ENCODE data around the gene LIPK.
A peak's percentile ranks its signal among the peaks of the same experiment; 100 is the strongest.

The LIPK gene

DNA sequence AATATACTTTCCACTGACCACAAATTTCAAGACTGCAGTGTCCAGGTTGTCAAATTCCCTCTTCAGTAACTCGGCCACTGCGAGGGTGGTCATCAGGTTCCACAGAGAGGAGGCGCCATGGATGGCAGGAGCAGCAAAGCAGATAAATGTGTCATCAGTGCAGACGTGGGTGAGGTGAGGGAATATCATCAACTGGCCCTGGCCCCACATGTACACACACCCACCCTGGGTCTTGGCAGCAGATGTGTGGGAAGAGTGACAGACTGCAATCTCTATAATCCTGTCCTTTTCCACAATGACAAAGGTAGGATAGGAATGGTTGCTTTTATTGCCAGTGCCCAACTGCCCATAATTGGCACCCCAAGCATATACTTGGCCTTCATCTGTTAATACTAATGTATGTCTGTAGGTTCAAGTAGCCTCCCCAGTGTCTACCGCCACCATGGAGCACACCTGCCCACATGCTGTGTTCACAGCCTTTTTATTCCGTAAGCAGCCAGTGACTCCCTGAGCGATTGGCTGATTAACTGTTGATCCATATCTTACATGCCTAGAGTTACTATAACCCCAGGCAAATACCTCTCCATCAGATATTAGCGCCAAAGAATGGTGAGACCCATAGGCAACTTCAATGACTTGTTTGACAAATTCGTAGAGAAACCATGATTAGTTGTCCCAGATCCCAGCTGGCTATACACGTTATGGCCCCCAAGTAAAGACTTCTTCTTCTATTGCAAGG is 80.2 kb downstream of the LIPK start:
- H3K4me1 ChIP-seq (ENCODE audit: control insufficient read depth in 1 of 2, insufficient read depth in 1 of 2, low read depth in 1 of 2, low read length in 1 of 2): no peaks in the 10 kb centered on the region
- H3K36me3 ChIP-seq: no peaks in the 10 kb centered on the region
- TF ChIP-seq, protein P1, sequence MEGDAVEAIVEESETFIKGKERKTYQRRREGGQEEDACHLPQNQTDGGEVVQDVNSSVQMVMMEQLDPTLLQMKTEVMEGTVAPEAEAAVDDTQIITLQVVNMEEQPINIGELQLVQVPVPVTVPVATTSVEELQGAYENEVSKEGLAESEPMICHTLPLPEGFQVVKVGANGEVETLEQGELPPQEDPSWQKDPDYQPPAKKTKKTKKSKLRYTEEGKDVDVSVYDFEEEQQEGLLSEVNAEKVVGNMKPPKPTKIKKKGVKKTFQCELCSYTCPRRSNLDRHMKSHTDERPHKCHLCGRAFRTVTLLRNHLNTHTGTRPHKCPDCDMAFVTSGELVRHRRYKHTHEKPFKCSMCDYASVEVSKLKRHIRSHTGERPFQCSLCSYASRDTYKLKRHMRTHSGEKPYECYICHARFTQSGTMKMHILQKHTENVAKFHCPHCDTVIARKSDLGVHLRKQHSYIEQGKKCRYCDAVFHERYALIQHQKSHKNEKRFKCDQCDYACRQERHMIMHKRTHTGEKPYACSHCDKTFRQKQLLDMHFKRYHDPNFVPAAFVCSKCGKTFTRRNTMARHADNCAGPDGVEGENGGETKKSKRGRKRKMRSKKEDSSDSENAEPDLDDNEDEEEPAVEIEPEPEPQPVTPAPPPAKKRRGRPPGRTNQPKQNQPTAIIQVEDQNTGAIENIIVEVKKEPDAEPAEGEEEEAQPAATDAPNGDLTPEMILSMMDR (IDR thresholded peaks at IDR 0.05): no peak

DNA sequence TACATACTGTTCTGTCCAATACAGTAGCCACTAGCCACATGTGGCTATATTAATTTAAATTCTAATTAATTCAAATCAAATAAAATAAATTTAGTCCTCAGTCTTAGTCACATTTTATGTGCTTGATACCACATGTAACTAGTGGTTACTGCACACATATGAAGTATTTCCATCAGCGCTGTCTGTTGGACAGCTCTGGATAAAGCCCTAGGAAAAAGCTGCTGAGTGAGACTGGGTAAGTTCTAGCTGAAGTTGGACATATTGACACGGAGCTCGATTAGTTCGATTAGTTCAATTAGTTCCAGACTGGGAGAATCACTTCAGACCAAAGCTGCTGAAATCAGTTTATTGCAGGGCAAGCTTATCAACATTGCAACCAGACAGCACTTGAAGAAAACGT is 81.4 kb downstream of the LIPK start:
- Histone ChIP-seq H3K27ac (no peak overlapping the region), H3K9me3 (no peaks in the 10 kb centered on the region), H3K27me3 (peaks cover 42% of the 10 kb centered on the region), H3K4me3 (ENCODE audit: low read depth in 1 of 2, low read length in 1 of 2) (no peak overlapping the region), H3K4me1 (ENCODE audit: control insufficient read depth in 1 of 2, insufficient read depth in 1 of 2, low read depth in 1 of 2, low read length in 1 of 2) (peaks cover 8 to 9% of the 10 kb centered on the region in 2 experiments), H3K36me3 (no peaks in the 10 kb centered on the region)
- TF ChIP-seq, protein P1 (IDR thresholded peaks at IDR 0.05): no peak

More for the DNA sequence above, 80.2 kb downstream of the LIPK start:
- H3K9me3 ChIP-seq: no peaks in the 10 kb centered on the region
- H3K27ac ChIP-seq: no peak overlapping the region
- peaks cover 36% of the 10 kb centered on the region for H3K27me3 ChIP-seq
- H3K4me3 ChIP-seq (ENCODE audit: low read depth in 1 of 2, low read length in 1 of 2): no peak overlapping the region

DNA sequence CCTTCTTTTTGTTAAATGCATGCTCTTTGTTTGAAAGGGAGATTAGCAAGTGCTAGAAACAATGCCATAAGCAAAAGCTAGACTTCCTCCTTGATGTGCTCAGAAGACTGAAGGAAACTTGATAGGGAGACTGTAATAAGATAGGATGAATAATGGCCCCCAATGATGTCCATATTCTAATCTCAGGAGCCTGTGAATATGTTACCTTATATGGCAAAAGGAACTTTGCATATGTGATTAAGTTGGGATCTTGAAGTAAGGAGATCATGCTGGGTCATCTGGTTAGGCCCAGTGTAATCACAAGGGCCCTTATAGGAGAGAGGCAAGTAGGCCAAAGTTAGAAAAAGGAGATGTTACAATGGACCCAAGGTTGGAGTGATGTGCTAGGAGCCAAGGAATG is 82.9 kb downstream of the LIPK start:
- H3K9me3 ChIP-seq: no peaks in the 10 kb centered on the region
- no peaks in the 10 kb centered on the region for H3K36me3 ChIP-seq
- H3K27me3 ChIP-seq: peaks cover 48% of the 10 kb centered on the region
- no peak overlapping the region for H3K4me3 ChIP-seq (ENCODE audit: low read depth in 1 of 2, low read length in 1 of 2)
- peaks cover 18 to 20% of the 10 kb centered on the region in 2 experiments for H3K4me1 ChIP-seq (ENCODE audit: control insufficient read depth in 1 of 2, insufficient read depth in 1 of 2, low read depth in 1 of 2, low read length in 1 of 2)
- TF ChIP-seq, protein P1 (IDR thresholded peaks at IDR 0.05): no peak
- H3K27ac ChIP-seq: no peak overlapping the region

DNA sequence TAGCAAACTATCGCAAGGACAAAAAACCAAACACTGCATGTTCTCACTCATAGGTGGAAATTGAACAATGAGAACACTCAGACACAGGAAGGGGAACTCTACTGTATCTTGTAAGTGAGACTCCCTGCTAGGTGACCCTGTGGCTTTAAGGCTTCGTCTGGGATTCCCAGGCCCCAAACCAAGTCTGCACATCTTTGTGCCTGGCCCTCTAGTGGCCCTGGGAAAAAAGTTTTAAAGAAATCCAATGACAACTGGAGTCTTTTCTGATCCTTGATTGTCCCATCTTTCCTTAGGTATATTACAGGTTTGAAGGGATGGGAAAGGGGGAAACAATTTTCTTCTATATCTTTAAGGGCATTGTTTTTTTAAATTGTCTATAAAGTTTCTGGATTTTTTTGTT is 85.9 kb downstream of the LIPK start:
- Histone ChIP-seq H3K4me1 (ENCODE audit: control insufficient read depth in 1 of 2, insufficient read depth in 1 of 2, low read depth in 1 of 2, low read length in 1 of 2) (peaks cover 23 to 25% of the 10 kb centered on the region in 2 experiments), H3K4me3 (ENCODE audit: low read depth in 1 of 2, low read length in 1 of 2) (no peak overlapping the region), H3K27me3 (peaks cover 64% of the 10 kb centered on the region), H3K36me3 (no peaks in the 10 kb centered on the region), H3K9me3 (no peaks in the 10 kb centered on the region), H3K27ac (peak overlapping the region; percentile 71)
- TF ChIP-seq, protein P1 (IDR thresholded peaks at IDR 0.05): no peak

DNA sequence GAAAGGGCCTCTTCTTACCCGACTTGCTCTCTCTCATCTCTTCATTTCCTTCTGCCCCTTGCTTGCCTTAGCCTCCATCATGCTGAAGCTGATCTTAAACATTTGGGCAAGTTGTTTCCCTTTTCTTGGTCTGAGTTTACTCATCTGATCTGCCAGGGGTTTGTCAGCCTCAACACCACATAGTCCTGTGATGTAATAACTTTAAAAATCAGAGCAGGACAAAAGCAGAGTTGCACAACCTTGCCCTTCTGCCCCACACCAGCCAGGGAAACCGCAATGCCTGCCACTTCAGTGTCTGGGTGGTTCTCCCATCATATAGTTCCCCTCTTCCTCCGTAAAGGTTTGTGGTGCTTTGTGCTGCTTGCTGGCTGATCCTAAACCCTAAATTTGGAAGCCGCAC is 86.6 kb downstream of the LIPK start:
- peaks cover 23 to 25% of the 10 kb centered on the region in 2 experiments for H3K4me1 ChIP-seq (ENCODE audit: control insufficient read depth in 1 of 2, insufficient read depth in 1 of 2, low read depth in 1 of 2, low read length in 1 of 2)
- H3K9me3 ChIP-seq: no peaks in the 10 kb centered on the region
- TF ChIP-seq, protein P1 (IDR thresholded peaks at IDR 0.05): peak; percentile 19
- H3K36me3 ChIP-seq: no peaks in the 10 kb centered on the region
- H3K27me3 ChIP-seq: peaks cover 64% of the 10 kb centered on the region
- peak overlapping the region in 1 of 2 experiments; percentile 33 for H3K4me3 ChIP-seq (ENCODE audit: low read depth in 1 of 2, low read length in 1 of 2)
- peak overlapping the region; percentile 71 for H3K27ac ChIP-seq

All from neutrophil (primary cell).